Thymus (tissue), 11 donors: ENCODE data around the gene CTNNBIP1. TPM values are rescaled to one million over a fixed set of nuclear protein-coding genes. Genes with fewer than 3 reads are reported as not detected.

Experiments
- DNase-seq, 9 donors: peaks; one replicate each; pipeline ENCODE4 v3.0.0-alpha.2; 2013; ENCODE audit warnings: low spot score in 9 of 9, low read depth in 6 of 9, missing footprints in 1 of 9
- H3K27ac ChIP-seq, 2 donors: one replicate each; pipeline ENCODE4 v1.5.1; 2013; ENCODE audit warnings: control low read depth in 1 of 2, low read depth in 1 of 2, low read length in 1 of 2, mild to moderate bottlenecking in 1 of 2, moderate library complexity in 1 of 2
- H3K27me3 ChIP-seq, 2 donors: one replicate each; pipeline ENCODE4 v1.5.1; 2013; ENCODE audit warnings: low read length in 1 of 2; ENCODE audit not compliant: control insufficient read depth in 2 of 2, insufficient read depth in 1 of 2
- H3K36me3 ChIP-seq, 2 donors: one replicate each; pipeline ENCODE4 v1.5.1; 2013; ENCODE audit warnings: low read length in 1 of 2, mild to moderate bottlenecking in 1 of 2, moderate library complexity in 1 of 2; ENCODE audit not compliant: control insufficient read depth in 2 of 2, insufficient read depth in 2 of 2
- H3K4me1 ChIP-seq, 2 donors: one replicate each; pipeline ENCODE4 v1.5.1; 2013; ENCODE audit warnings: low read length in 2 of 2; ENCODE audit not compliant: control insufficient read depth in 2 of 2, insufficient read depth in 2 of 2
- H3K4me3 ChIP-seq, 2 donors: one replicate each; pipeline ENCODE4 v1.5.1; 2013; ENCODE audit warnings: low read length in 2 of 2, control low read depth in 1 of 2, mild to moderate bottlenecking in 1 of 2
- H3K9me3 ChIP-seq, 2 donors: one replicate each; pipeline ENCODE4 v1.5.1; 2013; ENCODE audit warnings: low read length in 1 of 2, mild to moderate bottlenecking in 1 of 2; ENCODE audit not compliant: control insufficient read depth in 2 of 2, insufficient read depth in 1 of 2
- whole genome bisulfite sequencing: extraction: QIAGEN DNeasy Blood & Tissue Kit; methylation state at CpG from one replicate; pipeline ENCODE4 v1.1.7; 2013; 5-methylcytosine and 5-hydroxymethylcytosine counted together
- polyA plus RNA-seq: library from polyadenylated mRNA; stranded (reverse); fragments of 200-250 nt; gene quantifications from one replicate; pipeline ENCODE4 v1.2.3, GENCODE V29; 2013
- total RNA-seq: library from RNA; stranded (reverse); fragments of 120-200 nt; gene quantifications from one replicate; pipeline ENCODE4 v1.2.4, GENCODE V29; 2013
- donor health status: healthy.

Gene CTNNBIP1
- total and polyA plus RNA-seq, 2 donors = 16.7 to 18.5 TPM

DNA sequence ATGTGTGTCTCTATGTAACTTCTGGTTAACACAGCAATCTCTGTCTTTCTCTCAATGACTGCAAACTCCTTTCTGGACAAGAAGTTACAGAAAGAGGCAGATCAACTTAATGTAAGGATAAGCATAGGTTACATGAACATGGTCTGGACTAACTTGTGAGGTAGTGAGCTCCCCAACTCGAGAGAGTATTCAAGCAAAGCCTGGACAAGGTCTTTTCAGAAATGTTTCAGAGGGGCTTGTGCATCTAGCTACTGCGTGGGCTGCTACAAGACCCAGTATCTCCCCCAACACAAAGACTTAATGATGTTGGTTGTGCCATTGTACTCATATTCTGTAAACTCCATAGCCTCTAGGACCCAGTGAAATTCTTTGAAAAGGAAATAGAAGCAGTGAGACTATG lies 62.8 kb downstream of the CTNNBIP1 start:
- Histone ChIP-seq H3K4me3 (no peak overlapping the region), H3K4me1 (peaks cover 32 to 95% of the 10 kb centered on the region in 2 donors), H3K9me3 (no peaks in the 10 kb centered on the region), H3K27me3 (no peaks in the 10 kb centered on the region), H3K36me3 (peaks cover 0 to 2% of the 10 kb centered on the region in 2 donors), H3K27ac (no peak overlapping the region)
- no peak for DNase-seq
- 97% methylated on average over 2 of the region's 2 CpGs for WGBS

DNA sequence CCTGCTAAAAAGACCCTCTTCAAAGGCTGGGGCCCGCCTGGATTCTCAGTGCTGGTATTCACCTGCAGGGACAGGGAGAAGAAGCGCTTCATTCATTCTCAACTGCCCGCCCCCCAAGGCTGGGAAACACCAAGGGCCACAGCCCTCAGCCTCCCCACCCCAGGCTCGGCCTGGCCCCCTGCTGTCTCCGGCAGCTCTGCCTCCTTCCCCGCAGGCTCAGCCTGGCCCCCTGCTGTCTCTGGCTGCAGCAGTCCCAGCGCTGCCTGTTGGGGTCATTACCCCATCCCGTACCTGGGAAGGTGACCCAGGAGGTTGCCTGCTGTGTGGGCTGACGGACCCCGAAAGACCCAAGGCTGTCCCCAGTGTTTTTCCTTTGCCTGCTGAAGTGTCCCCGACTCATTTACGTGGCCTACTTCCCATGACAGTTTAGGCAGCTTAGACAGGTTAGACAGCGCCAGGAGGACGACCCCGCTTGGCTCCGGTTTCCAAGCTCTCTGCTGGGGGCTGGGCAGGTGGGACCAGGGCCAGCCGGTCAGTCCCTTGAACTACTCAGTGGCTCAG lies 63.4 kb downstream of the CTNNBIP1 start:
- no peaks in the 10 kb centered on the region for H3K27me3 ChIP-seq
- DNase-seq = no peak
- peaks cover 0 to under 1% of the 10 kb centered on the region in 2 donors for H3K9me3 ChIP-seq
- H3K27ac ChIP-seq = no peak overlapping the region
- H3K36me3 ChIP-seq = no peaks in the 10 kb centered on the region
- 96% methylated on average over 17 of the region's 17 CpGs for WGBS
- peaks cover 31 to 92% of the 10 kb centered on the region in 2 donors for H3K4me1 ChIP-seq
- H3K4me3 ChIP-seq = no peak overlapping the region

DNA sequence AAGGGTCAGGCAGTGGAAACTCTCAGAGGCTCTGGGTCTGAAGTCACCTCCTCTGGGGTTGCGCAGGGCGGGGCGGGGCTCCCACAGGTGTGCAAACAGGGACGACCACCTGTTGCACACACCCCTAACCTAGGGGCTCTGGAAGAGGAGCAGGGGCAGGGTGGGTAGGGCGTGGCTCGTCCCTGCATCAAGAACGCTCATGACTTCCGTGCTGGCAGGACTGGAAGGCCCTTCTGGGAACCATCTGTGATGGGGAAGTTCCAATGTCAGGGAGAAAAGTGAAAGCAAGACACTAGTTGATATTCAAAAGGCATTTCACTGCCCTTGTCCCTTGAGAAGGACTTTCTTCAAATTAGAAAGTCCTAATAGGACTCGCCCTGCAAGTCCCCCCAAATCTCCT lies 64.2 kb downstream of the CTNNBIP1 start:
- Histone ChIP-seq H3K4me1 (peaks cover 24 to 85% of the 10 kb centered on the region in 2 donors), H3K27ac (no peak overlapping the region), H3K9me3 (peaks cover 0 to 7% of the 10 kb centered on the region in 2 donors), H3K36me3 (no peaks in the 10 kb centered on the region), H3K4me3 (no peak overlapping the region), H3K27me3 (no peaks in the 10 kb centered on the region)
- no peak for DNase-seq
- WGBS = 90% methylated on average over 9 of the region's 9 CpGs

DNA sequence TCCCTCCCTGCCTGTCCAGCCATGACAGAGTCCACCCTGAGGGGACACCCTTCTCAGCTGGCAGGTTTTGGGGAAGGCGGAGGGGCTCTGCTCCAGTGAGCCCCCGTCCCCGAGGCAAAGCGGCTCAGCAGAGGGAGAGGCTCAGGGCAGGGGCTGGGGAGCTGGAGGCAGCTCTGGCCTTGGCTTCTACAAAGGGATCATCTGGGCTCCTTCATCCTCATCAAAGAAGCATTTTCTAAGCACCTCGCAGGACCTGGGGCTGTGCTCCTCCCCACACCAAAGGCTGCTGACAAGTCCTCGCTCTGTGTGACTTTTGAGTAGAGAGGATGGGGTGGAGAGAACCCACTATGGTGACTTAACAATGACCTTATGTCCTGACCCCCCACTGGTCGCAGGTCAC lies 65.3 kb downstream of the CTNNBIP1 start:
- Histone ChIP-seq H3K4me1 (peaks cover 19 to 76% of the 10 kb centered on the region in 2 donors), H3K27me3 (no peaks in the 10 kb centered on the region), H3K27ac (no peak overlapping the region), H3K9me3 (peaks cover 0 to 7% of the 10 kb centered on the region in 2 donors), H3K4me3 (no peak overlapping the region), H3K36me3 (no peaks in the 10 kb centered on the region)
- 91% methylated on average over 7 of the region's 7 CpGs for WGBS
- no peak for DNase-seq

- H3K4me3 ChIP-seq = no peak overlapping the region
- peaks cover 13 to 69% of the 10 kb centered on the region in 2 donors for H3K4me1 ChIP-seq
- 87% methylated on average over 12 of the region's 12 CpGs for WGBS
- no peak overlapping the region for H3K27ac ChIP-seq
- H3K9me3 ChIP-seq = peaks cover 0 to 7% of the 10 kb centered on the region in 2 donors
- DNase-seq = no peak
- no peaks in the 10 kb centered on the region for H3K27me3 ChIP-seq
- H3K36me3 ChIP-seq = no peaks in the 10 kb centered on the region
These were observed 66.0 kb downstream of the CTNNBIP1 start for GRCh38 chr1:9844106-9844505.

DNA sequence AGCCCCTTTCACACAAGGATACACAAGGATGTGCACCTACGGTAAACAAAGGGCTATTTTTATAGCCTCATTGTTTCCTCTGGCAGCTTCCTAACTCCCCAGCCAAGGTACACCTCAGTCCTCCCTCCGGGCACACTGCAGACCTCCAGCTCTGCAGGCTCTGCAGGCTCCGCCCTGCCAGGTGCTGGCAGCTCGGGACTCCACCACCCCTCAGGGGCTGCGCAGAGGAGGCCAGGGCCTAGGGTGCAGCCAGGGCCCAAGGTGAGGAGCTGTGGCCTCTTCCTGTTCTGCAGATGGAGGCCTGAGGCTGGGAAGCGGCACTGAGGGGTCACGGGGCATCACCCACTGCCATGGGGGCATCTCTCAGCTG lies 66.5 kb downstream of the CTNNBIP1 start:
- H3K9me3 ChIP-seq = peaks cover 1 to 7% of the 10 kb centered on the region in 2 donors
- 89% methylated on average over 7 of the region's 7 CpGs for WGBS
- no peaks in the 10 kb centered on the region for H3K27me3 ChIP-seq
- no peak overlapping the region for H3K27ac ChIP-seq
- H3K36me3 ChIP-seq = no peaks in the 10 kb centered on the region
- peaks cover 9 to 64% of the 10 kb centered on the region in 2 donors for H3K4me1 ChIP-seq
- DNase-seq = peak in 1 of 9 donors; percentile 40
- no peak overlapping the region for H3K4me3 ChIP-seq

DNA sequence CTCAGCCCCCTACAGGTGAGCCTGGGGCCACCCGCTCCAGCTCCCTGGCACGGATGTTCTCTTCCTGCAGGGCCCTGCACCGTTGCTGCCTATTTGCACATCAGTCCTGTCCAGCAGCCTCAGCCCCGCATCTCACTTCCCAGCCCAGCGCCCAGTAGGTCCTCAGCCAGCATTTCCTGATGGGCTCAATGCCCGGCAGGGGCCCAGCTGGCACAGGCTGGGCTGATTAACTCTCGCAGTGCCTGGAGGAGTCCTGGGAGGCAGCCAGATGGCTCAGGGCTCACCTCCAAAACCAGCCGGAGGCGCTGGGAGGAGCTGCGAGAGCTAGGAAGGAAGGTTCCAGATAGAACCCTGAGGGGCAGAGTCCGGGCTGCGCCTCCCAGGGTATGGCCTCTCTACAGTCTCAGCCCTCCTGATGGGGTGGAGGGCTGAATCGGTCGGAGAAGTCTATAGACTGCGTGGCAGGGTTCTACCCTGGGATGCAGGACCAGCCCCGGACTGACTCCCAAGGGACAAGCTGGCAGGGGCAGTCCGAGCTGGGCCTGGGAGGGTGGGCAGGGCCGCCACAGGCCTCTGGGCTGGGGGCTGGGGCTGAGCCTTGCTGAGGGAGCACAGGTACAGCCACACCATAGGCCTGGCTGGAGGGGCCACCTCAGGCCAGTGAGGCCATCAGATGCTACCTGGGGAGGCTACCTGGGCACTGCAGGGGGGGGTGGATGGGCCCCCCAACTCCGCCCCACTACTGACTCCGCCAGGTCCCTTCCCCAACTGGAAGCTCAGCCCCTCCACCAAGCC lies 67.1 kb downstream of the CTNNBIP1 start:
- no peak for DNase-seq

GRCh38 chr1:9842073-9842711 lies 67.9 kb downstream of the CTNNBIP1 start:
- H3K4me3 ChIP-seq = no peak overlapping the region
- peaks cover 3 to 51% of the 10 kb centered on the region in 2 donors for H3K4me1 ChIP-seq
- WGBS = 77% methylated on average over 9 of the region's 9 CpGs
- H3K36me3 ChIP-seq = no peaks in the 10 kb centered on the region
- H3K9me3 ChIP-seq = peaks cover 1 to 7% of the 10 kb centered on the region in 2 donors
- no peak for DNase-seq
- H3K27ac ChIP-seq = no peak overlapping the region
- no peaks in the 10 kb centered on the region for H3K27me3 ChIP-seq

More for the DNA sequence above, 67.1 kb downstream of the CTNNBIP1 start:
- Histone ChIP-seq H3K27ac (no peak overlapping the region), H3K9me3 (peaks cover 1 to 7% of the 10 kb centered on the region in 2 donors), H3K27me3 (no peaks in the 10 kb centered on the region), H3K36me3 (no peaks in the 10 kb centered on the region), H3K4me3 (no peak overlapping the region), H3K4me1 (peaks cover 3 to 58% of the 10 kb centered on the region in 2 donors)
- WGBS = 93% methylated on average over 20 of the region's 20 CpGs

GRCh38 chr1:9841460-9841859 lies 68.6 kb downstream of the CTNNBIP1 start:
- peaks cover 3 to 47% of the 10 kb centered on the region in 2 donors for H3K4me1 ChIP-seq
- H3K9me3 ChIP-seq = peaks cover 1 to 7% of the 10 kb centered on the region in 2 donors
- H3K36me3 ChIP-seq = no peaks in the 10 kb centered on the region
- WGBS = 92% methylated on average over 2 of the region's 2 CpGs
- no peak for DNase-seq
- no peak overlapping the region for H3K27ac ChIP-seq
- H3K4me3 ChIP-seq = no peak overlapping the region
- no peaks in the 10 kb centered on the region for H3K27me3 ChIP-seq
